K562 (cell line): ENCODE measurements around the gene NDST1.

Source experiments
- DIDO1 ChIP-seq: fragments of 450-650 bp; IDR thresholded peaks from 2 replicates; pipeline ENCODE4 v1.6.1; 2016; ENCODE audit warnings: low read depth, missing biosample characterization, missing genetic modification characterization
- EZH2 ChIP-seq: IDR thresholded peaks from 2 replicates; pipeline ENCODE4 v1.6.1; 2012; ENCODE audit warnings: low read depth, mild to moderate bottlenecking, inconsistent platforms, low read length, borderline replicate concordance
- NCOA2 ChIP-seq, 2 experiments: fragments of 450-650 bp; IDR thresholded peaks; 2 replicates each; pipeline ENCODE4 v1.6.1; 2018; ENCODE audit warnings: mild to moderate bottlenecking in 2 of 2, moderate library complexity in 1 of 2; ENCODE audit not compliant: partially characterized antibody in 2 of 2
- POLR2A ChIP-seq: fragments of 450-650 bp; conservative IDR thresholded peaks from 2 replicates; pipeline ENCODE4 v1.6.1; 2016
- REST ChIP-seq, 2 experiments: fragments of 450-650 bp; formaldehyde crosslinking in 1 of 2; IDR thresholded peaks; 2 replicates each; pipeline versions ENCODE4 v1.4.0 to v1.6.1; 2014 to 2020; ENCODE audit warnings: mild to moderate bottlenecking in 2 of 2, borderline replicate concordance in 1 of 2, low read depth in 1 of 2
- RFX7 ChIP-seq: fragments of 250-450 bp; sonication (Bioruptor Pico); IDR thresholded peaks from 2 replicates; pipeline ENCODE4 v1.5.1; 2021; ENCODE audit warnings: mild to moderate bottlenecking
- U2AF2 ChIP-seq: fragments of 200-400 bp; formaldehyde crosslinking; optimal IDR thresholded peaks from 2 replicates; pipeline ENCODE3; 2017; ENCODE audit warnings: low read depth, mild to moderate bottlenecking, low read length
- ZNF134 ChIP-seq: fragments of 250-450 bp; sonication (Bioruptor Pico); conservative IDR thresholded peaks from 2 replicates; pipeline ENCODE4 v1.4.0; 2020

- no peak for TF ChIP-seq POLR2A
- TF ChIP-seq RFX7 (CRISPR knock-in tag): no peak
- no peak for TF ChIP-seq U2AF2
- TF ChIP-seq ZNF134 (CRISPR knock-in tag): no peak
- TF ChIP-seq EZH2: no peak
- no peak for TF ChIP-seq DIDO1 (tag)
- no peak for TF ChIP-seq REST (IDR thresholded peaks at IDR 0.05; ENCODE audit: borderline replicate concordance)
- no peak for TF ChIP-seq REST (CRISPR knock-in tag; IDR thresholded peaks at IDR 0.05; ENCODE audit: low read depth)
- TF ChIP-seq NCOA2 (IDR thresholded peaks at IDR 0.05; ENCODE audit: partially characterized antibody in 2 of 2): no peak
Observed at GRCh38 chr5:150573867-150574817, 66.2 kb downstream of the NDST1 start.
